ENCODE data around the gene CLDN8. TPM values are rescaled to one million over a fixed set of nuclear protein-coding genes. Genes with fewer than 3 reads are reported as not detected.

The CLDN8 gene
- total RNA-seq, 1 donor from 2014 or later, result not detected

DNA sequence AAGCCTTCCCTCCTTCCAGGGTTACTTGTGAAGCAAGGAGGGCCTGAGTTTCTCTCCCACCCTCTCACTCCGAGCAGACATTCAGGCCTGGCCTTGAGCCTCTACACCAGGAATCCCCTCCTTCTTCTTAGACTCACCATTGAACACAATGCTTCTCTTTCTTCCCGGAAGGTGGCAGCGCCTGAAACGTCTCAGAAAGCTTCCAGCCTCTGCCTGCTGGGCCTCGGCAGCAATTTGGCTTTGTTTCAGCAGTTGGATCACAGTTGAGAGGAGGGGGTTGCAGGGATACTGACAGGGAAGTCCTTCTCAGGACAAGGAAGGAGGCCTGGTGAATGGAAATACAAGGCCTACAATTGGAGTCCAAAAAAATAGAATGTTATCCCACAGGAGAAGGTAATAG is 6.3 kb downstream of the CLDN8 start:
- POLR2A ChIA-PET, result no interaction called here

GRCh38 chr21:30207252-30207579 is 8.7 kb downstream of the CLDN8 start:
- DNase-seq, result no peak
- no peak overlapping the region for H3K4me3 Mint-ChIP-seq
- no peak overlapping the region for H3K27ac Mint-ChIP-seq
- ChIA-PET POLR2A (no interaction called here), CTCF (no interaction called here)
- no peaks in the 10 kb centered on the region for H3K27me3 Mint-ChIP-seq
- peaks cover 7% of the 10 kb centered on the region for H3K9me3 Mint-ChIP-seq
- ATAC-seq (ENCODE audit: low read depth), result no peak
- H3K36me3 Mint-ChIP-seq (ENCODE audit: low read depth), result no peaks in the 10 kb centered on the region
- H3K4me1 Mint-ChIP-seq, result no peaks in the 10 kb centered on the region
- intact Hi-C loops (cut with micrococcal nuclease), result no loop called here
- no peak for TF ChIP-seq CTCF (IDR thresholded peaks at IDR 0.05)

More for the DNA sequence above, 6.3 kb downstream of the CLDN8 start:
- no peaks in the 10 kb centered on the region for H3K4me1 Mint-ChIP-seq
- no peak for DNase-seq
- ATAC-seq (ENCODE audit: low read depth), result no peak
- no peak for TF ChIP-seq CTCF (IDR thresholded peaks at IDR 0.05)
- intact Hi-C loops (cut with micrococcal nuclease), result no loop called here
- no peak overlapping the region for H3K4me3 Mint-ChIP-seq
- H3K27ac Mint-ChIP-seq, result no peak overlapping the region
- no peaks in the 10 kb centered on the region for H3K27me3 Mint-ChIP-seq
- no peaks in the 10 kb centered on the region for H3K36me3 Mint-ChIP-seq (ENCODE audit: low read depth)
- CTCF ChIA-PET, result no interaction called here
- H3K9me3 Mint-ChIP-seq, result peaks cover 5% of the 10 kb centered on the region

DNA sequence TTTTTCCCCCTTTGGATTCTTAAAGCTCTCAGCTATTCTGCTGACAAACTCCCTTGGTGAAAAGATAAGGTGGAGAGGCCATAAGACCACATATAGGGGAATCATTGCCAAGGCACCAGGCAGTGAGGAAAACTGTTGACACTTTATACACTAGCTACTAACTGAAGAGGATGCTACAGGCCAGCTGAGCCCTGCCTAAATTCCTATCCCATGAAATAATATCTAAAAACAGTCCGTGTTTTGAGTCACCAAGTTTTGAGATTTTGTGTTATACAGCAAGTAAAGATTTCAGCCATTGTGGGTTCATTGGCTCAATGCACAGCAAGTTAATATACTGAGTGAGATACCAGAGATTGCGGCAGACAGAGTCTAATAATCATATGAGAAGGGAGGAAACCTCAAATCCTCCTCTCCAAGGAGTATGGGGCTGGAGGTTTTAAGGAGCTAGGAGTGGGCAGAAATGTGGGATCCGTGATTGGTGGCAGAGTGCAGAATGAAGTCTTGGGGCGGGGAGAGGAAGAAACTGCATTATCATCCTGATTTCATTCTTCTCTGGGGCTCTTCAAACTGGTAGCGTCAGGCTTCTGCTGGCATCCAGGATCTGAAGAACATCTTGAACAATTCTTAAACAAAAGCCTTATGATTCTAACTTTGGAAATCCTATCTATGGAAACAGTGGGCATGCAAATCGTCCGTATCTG is 9.2 kb downstream of the CLDN8 start:
- Mint-ChIP-seq H3K27me3 (no peaks in the 10 kb centered on the region), H3K4me1 (no peaks in the 10 kb centered on the region), H3K36me3 (ENCODE audit: low read depth) (no peaks in the 10 kb centered on the region), H3K4me3 (no peak overlapping the region), H3K9me3 (peaks cover 10% of the 10 kb centered on the region), H3K27ac (no peak overlapping the region)
- no peak for TF ChIP-seq CTCF (IDR thresholded peaks at IDR 0.05)
- ChIA-PET POLR2A (no interaction called here), CTCF (no interaction called here)
- intact Hi-C loops (cut with micrococcal nuclease), result no loop called here
- DNase-seq, result no peak
- ATAC-seq (ENCODE audit: low read depth), result no peak

DNA sequence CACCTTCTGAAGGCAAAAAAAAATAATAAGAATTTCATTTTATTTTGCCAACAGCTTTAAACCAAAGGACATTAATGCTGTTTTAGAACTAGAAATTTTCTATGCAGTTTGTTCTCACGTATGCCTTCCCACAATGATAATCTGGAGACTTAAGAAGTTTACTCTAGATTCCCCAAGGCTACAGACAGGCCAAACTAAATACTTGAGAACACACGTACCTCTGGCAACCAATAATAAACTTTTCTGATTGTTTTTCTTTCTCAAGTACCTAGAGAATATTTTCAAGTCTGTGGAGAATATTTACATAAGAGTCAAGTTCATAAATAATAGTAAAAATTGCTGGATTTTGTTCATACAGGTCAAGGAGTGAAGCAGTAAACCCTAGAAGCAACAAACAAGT is 15.9 kb downstream of the CLDN8 start:
- CTCF ChIA-PET, result no interaction called here
- peaks cover 13% of the 10 kb centered on the region for H3K9me3 Mint-ChIP-seq
- H3K4me3 Mint-ChIP-seq, result no peak overlapping the region
- H3K27me3 Mint-ChIP-seq, result no peaks in the 10 kb centered on the region
- ATAC-seq (ENCODE audit: low read depth) (no peak), DNase-seq (no peak)
- H3K27ac Mint-ChIP-seq, result no peak overlapping the region
- POLR2A ChIA-PET, result no interaction called here
- TF ChIP-seq CTCF (IDR thresholded peaks at IDR 0.05), result no peak
- intact Hi-C loops (cut with micrococcal nuclease), result no loop called here
- H3K4me1 Mint-ChIP-seq, result no peaks in the 10 kb centered on the region
- H3K36me3 Mint-ChIP-seq (ENCODE audit: low read depth), result no peaks in the 10 kb centered on the region

DNA sequence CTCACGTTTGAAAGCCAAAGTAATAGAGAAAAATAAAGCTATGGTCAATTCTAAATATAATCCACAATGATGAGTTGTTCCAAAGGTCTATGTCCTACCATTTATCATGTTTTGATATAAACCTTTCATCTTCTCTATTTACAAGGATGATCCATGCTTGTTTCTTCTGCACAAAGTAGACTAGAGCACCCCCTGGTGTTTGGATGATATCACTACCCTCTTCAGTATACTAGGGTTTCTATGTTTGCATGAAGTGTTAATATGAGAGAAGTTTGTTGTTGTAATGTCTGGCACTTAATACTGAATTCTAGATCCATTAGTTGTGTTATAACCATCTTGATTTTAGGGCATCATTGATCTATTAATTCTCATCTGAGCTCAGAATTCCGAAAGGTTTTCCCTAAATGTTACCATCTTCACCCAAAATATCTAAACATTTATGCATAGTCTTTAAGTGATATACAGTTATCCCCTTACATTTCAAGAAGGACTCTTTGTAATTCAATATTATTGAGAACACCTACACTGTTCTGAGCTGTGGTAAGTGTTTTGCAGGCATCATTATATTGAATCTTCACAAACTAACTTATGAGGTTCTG is 21.1 kb downstream of the CLDN8 start:
- Mint-ChIP-seq H3K27ac (no peak overlapping the region), H3K4me3 (no peak overlapping the region), H3K9me3 (no peaks in the 10 kb centered on the region), H3K36me3 (ENCODE audit: low read depth) (no peaks in the 10 kb centered on the region), H3K27me3 (no peaks in the 10 kb centered on the region), H3K4me1 (no peaks in the 10 kb centered on the region)
- ChIA-PET CTCF (no interaction called here), POLR2A (no interaction called here)
- DNase-seq (no peak), ATAC-seq (ENCODE audit: low read depth) (no peak)
- intact Hi-C loops (cut with micrococcal nuclease), result no loop called here
- TF ChIP-seq CTCF (IDR thresholded peaks at IDR 0.05), result no peak

All from activated B cell treated with CpG ODN at 0.5 μM for 24 hours (primary cell).